Measurements from ENCODE around the gene ETFBKMT.
"Not testable (repeated sequence)": the region's sequence is repeated elsewhere in the genome, so short reads cannot be mapped to it uniquely, and the experiment has no call there.

ETFBKMT gene

GRCh38 chr12:31655792-31656191 is 3.7 kb upstream of the ETFBKMT start:
- DNase-seq (ENCODE audit: low spot score) = no peak

GRCh38 chr12:31658471-31659086 is 909 bp upstream of the ETFBKMT start:
- DNase-seq (ENCODE audit: low spot score) = no peak

- no peak for DNase-seq (ENCODE audit: low spot score)
These were observed 2.8 kb downstream of the ETFBKMT start for GRCh38 chr12:31662176-31662849.

- DNase-seq (ENCODE audit: low spot score) = no peak
These were observed 4.1 kb downstream of the ETFBKMT start for GRCh38 chr12:31663576-31663975.

GRCh38 chr12:31664038-31664437 is 4.5 kb downstream of the ETFBKMT start:
- no peak for DNase-seq (ENCODE audit: low spot score)

GRCh38 chr12:31669020-31669419 is 9.5 kb downstream of the ETFBKMT start:
- DNase-seq (ENCODE audit: low spot score) = no peak

- not testable (repeated sequence) for DNase-seq (ENCODE audit: low spot score)
These were observed 10.1 kb downstream of the ETFBKMT start for GRCh38 chr12:31669582-31669981.

GRCh38 chr12:31672521-31672920 is 13.0 kb downstream of the ETFBKMT start:
- no peak for DNase-seq (ENCODE audit: low spot score)

- peak; percentile 53 for DNase-seq (ENCODE audit: low spot score)
These were observed 22.9 kb downstream of the ETFBKMT start for GRCh38 chr12:31682136-31682962.

- no peak for DNase-seq (ENCODE audit: low spot score)
These were observed 26.3 kb downstream of the ETFBKMT start for GRCh38 chr12:31685801-31686200.

GRCh38 chr12:31687101-31687527 is 27.6 kb downstream of the ETFBKMT start:
- DNase-seq (ENCODE audit: low spot score) = no peak

GRCh38 chr12:31689921-31690320 is 30.4 kb downstream of the ETFBKMT start:
- not testable (repeated sequence) for DNase-seq (ENCODE audit: low spot score)

- peak; percentile 5 for DNase-seq (ENCODE audit: low spot score)
These were observed 42.6 kb downstream of the ETFBKMT start for GRCh38 chr12:31702047-31702446.

- DNase-seq (ENCODE audit: low spot score) = no peak
These were observed 46.1 kb downstream of the ETFBKMT start for GRCh38 chr12:31705621-31706020.

GRCh38 chr12:31708118-31708517 is 48.6 kb downstream of the ETFBKMT start:
- DNase-seq (ENCODE audit: low spot score) = not testable (repeated sequence)

- DNase-seq (ENCODE audit: low spot score) = no peak
These were observed 50.7 kb downstream of the ETFBKMT start for GRCh38 chr12:31710021-31710818.

- DNase-seq (ENCODE audit: low spot score) = no peak
These were observed 53.4 kb downstream of the ETFBKMT start for GRCh38 chr12:31712877-31713276.

- DNase-seq (ENCODE audit: low spot score) = no peak
These were observed 55.2 kb downstream of the ETFBKMT start for GRCh38 chr12:31714406-31715271.

- no peak for DNase-seq (ENCODE audit: low spot score)
These were observed 55.9 kb downstream of the ETFBKMT start for GRCh38 chr12:31715283-31715825.

- not testable (repeated sequence) for DNase-seq (ENCODE audit: low spot score)
These were observed 57.5 kb downstream of the ETFBKMT start for GRCh38 chr12:31716998-31717397.
